Brain microvascular endothelial cell (primary cell): ENCODE results near the gene EXOC6B.

ENCODE experiments used
- DNase-seq: peaks from one replicate; pipeline ENCODE4 v3.0.0-alpha.2; 2020
- H3K27ac ChIP-seq: fragments of 250-450 bp; sonication (Bioruptor Pico); 2 replicates; pipeline ENCODE4 v1.5.1; 2020; ENCODE audit warnings: mild to moderate bottlenecking, moderate library complexity
- H3K27me3 ChIP-seq: fragments of 250-450 bp; sonication (Bioruptor Pico); replicated peaks from 2 replicates; pipeline ENCODE4 v1.5.1; 2020; ENCODE audit warnings: mild to moderate bottlenecking
- H3K36me3 ChIP-seq: fragments of 250-450 bp; sonication (Bioruptor Pico); replicated peaks from 2 replicates; pipeline ENCODE4 v1.5.1; 2020; ENCODE audit warnings: mild to moderate bottlenecking
- H3K4me3 ChIP-seq: 2 replicates; pipeline ENCODE4 v1.5.1; 2011; ENCODE audit warnings: low read depth, mild to moderate bottlenecking, control low read depth, low read length, moderate library complexity
- in situ Hi-C: cut with HindIII; loops from 2 replicates; pipeline ENCODE4 v1.10.0; 2017; ENCODE audit warnings: low sequenced_read_pairs, low pct_ligation_motif_present
- TF ChIP-seq, protein P1 (sequence below): IDR thresholded peaks from 2 replicates; pipeline ENCODE4 v1.5.1; 2011; ENCODE audit warnings: low read depth, mild to moderate bottlenecking, moderate library complexity, low read length, control low read depth, inconsistent platforms; ENCODE audit errors: missing control alignments

Gene EXOC6B

GRCh38 chr2:72289736-72290135, 536.1 kb downstream of the EXOC6B start:
- H3K36me3 ChIP-seq, result no peaks in the 10 kb centered on the region
- no peak overlapping the region for H3K4me3 ChIP-seq
- in situ Hi-C loops, result no loop called here
- no peak overlapping the region for H3K27ac ChIP-seq
- TF ChIP-seq, protein P1, sequence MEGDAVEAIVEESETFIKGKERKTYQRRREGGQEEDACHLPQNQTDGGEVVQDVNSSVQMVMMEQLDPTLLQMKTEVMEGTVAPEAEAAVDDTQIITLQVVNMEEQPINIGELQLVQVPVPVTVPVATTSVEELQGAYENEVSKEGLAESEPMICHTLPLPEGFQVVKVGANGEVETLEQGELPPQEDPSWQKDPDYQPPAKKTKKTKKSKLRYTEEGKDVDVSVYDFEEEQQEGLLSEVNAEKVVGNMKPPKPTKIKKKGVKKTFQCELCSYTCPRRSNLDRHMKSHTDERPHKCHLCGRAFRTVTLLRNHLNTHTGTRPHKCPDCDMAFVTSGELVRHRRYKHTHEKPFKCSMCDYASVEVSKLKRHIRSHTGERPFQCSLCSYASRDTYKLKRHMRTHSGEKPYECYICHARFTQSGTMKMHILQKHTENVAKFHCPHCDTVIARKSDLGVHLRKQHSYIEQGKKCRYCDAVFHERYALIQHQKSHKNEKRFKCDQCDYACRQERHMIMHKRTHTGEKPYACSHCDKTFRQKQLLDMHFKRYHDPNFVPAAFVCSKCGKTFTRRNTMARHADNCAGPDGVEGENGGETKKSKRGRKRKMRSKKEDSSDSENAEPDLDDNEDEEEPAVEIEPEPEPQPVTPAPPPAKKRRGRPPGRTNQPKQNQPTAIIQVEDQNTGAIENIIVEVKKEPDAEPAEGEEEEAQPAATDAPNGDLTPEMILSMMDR, result no peak
- DNase-seq, result no peak
- H3K27me3 ChIP-seq, result no peaks in the 10 kb centered on the region

GRCh38 chr2:72289283-72289682, 536.5 kb downstream of the EXOC6B start:
- TF ChIP-seq, protein P1, result no peak
- Histone ChIP-seq H3K27me3 (no peaks in the 10 kb centered on the region), H3K36me3 (no peaks in the 10 kb centered on the region), H3K27ac (no peak overlapping the region), H3K4me3 (no peak overlapping the region)
- in situ Hi-C loops, result no loop called here
- peak; percentile 71 for DNase-seq

GRCh38 chr2:72278046-72278445, 547.8 kb downstream of the EXOC6B start:
- DNase-seq, result peak; percentile 50
- no peak overlapping the region for H3K27ac ChIP-seq
- in situ Hi-C loops, result no loop called here
- no peaks in the 10 kb centered on the region for H3K36me3 ChIP-seq
- no peak overlapping the region for H3K4me3 ChIP-seq
- no peaks in the 10 kb centered on the region for H3K27me3 ChIP-seq
- TF ChIP-seq, protein P1, result no peak

GRCh38 chr2:72276876-72277275, 549.0 kb downstream of the EXOC6B start:
- TF ChIP-seq, protein P1, result no peak
- DNase-seq, result no peak
- Histone ChIP-seq H3K27me3 (no peaks in the 10 kb centered on the region), H3K4me3 (no peak overlapping the region), H3K36me3 (no peaks in the 10 kb centered on the region), H3K27ac (no peak overlapping the region)
- in situ Hi-C loops, result no loop called here

GRCh38 chr2:72276356-72276755, 549.5 kb downstream of the EXOC6B start:
- in situ Hi-C loops, result no loop called here
- TF ChIP-seq, protein P1, result no peak
- Histone ChIP-seq H3K27ac (no peak overlapping the region), H3K36me3 (no peaks in the 10 kb centered on the region), H3K27me3 (no peaks in the 10 kb centered on the region), H3K4me3 (no peak overlapping the region)
- DNase-seq, result no peak

DNA sequence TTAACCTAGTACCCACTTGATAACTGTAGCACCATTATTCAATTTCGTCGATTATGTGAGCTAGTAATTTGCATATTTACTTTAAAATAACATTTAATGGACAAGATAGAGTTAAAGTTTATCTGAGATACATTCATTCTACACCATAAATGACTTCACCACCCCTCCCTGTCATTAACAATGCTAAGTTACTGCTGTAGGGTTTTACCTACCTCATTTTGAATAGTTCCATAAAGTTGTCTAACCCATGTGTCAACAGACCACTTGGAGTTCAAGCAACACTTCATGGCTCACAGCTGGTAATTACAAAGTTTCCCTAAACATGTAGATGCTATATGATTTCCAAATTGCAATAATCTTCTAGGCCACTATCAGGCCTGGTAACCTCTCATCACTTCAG, 550.7 kb downstream of the EXOC6B start:
- Histone ChIP-seq H3K36me3 (no peaks in the 10 kb centered on the region), H3K27ac (no peak overlapping the region), H3K4me3 (no peak overlapping the region), H3K27me3 (no peaks in the 10 kb centered on the region)
- TF ChIP-seq, protein P1, result no peak
- no peak for DNase-seq
- in situ Hi-C loops, result no loop called here
